ENCODE data around the gene GAA.
"Not testable (repeated sequence)": the region's sequence is repeated elsewhere in the genome, so short reads cannot be mapped to it uniquely, and the experiment has no call there.

The GAA gene

GRCh38 chr17:80146121-80147034 lies 45.0 kb downstream of the GAA start:
- H3K4me3 ChIP-seq (ENCODE audit: low read length), result peak overlapping the region; percentile 98
- TF ChIP-seq ZNF274 (IDR thresholded peaks at IDR 0.05; ENCODE audit: low read depth, low read length), result no peak

GRCh38 chr17:80147035-80147822 lies 45.8 kb downstream of the GAA start, which contains the start of gene EIF4A3:
TSS of gene EIF4A3 (minus strand) at chr17:80147128. CDS start at chr17:80146961, 167 bp downstream.
- no peak for TF ChIP-seq ZNF274 (IDR thresholded peaks at IDR 0.05; ENCODE audit: low read depth, low read length)
- H3K4me3 ChIP-seq (ENCODE audit: low read length), result peak within 1 kb of the TSS; percentile 98

- no peak overlapping the region for H3K4me3 ChIP-seq (ENCODE audit: low read length)
- TF ChIP-seq ZNF274 (IDR thresholded peaks at IDR 0.05; ENCODE audit: low read depth, low read length), result no peak
Measured at GRCh38 chr17:80151333-80151732, 50.0 kb downstream of the GAA start.

- TF ChIP-seq ZNF274 (IDR thresholded peaks at IDR 0.05; ENCODE audit: low read depth, low read length), result no peak
- H3K4me3 ChIP-seq (ENCODE audit: low read length), result no peak overlapping the region; the same call in 1 of the 2 replicates
Measured at GRCh38 chr17:80152081-80152702, 50.8 kb downstream of the GAA start.

- TF ChIP-seq ZNF274 (IDR thresholded peaks at IDR 0.05; ENCODE audit: low read depth, low read length), result no peak
- no peak overlapping the region; the same call in 1 of the 2 replicates for H3K4me3 ChIP-seq (ENCODE audit: low read length)
Measured at GRCh38 chr17:80153004-80153403, 51.6 kb downstream of the GAA start.

GRCh38 chr17:80154166-80154565 lies 52.8 kb downstream of the GAA start:
- H3K4me3 ChIP-seq (ENCODE audit: low read length), result no peak overlapping the region
- TF ChIP-seq ZNF274 (IDR thresholded peaks at IDR 0.05; ENCODE audit: low read depth, low read length), result no peak

- H3K4me3 ChIP-seq (ENCODE audit: low read length), result not testable (repeated sequence)
Measured at GRCh38 chr17:80155600-80155999, 54.2 kb downstream of the GAA start.

- TF ChIP-seq ZNF274 (IDR thresholded peaks at IDR 0.05; ENCODE audit: low read depth, low read length), result no peak
- H3K4me3 ChIP-seq (ENCODE audit: low read length), result no peak overlapping the region
Measured at GRCh38 chr17:80158846-80159245, 57.5 kb downstream of the GAA start.

GRCh38 chr17:80160536-80160935 lies 59.2 kb downstream of the GAA start:
- no peak for TF ChIP-seq ZNF274 (IDR thresholded peaks at IDR 0.05; ENCODE audit: low read depth, low read length)

GRCh38 chr17:80163336-80163735 lies 62.0 kb downstream of the GAA start:
- no peak overlapping the region for H3K4me3 ChIP-seq (ENCODE audit: low read length)
- no peak for TF ChIP-seq ZNF274 (IDR thresholded peaks at IDR 0.05; ENCODE audit: low read depth, low read length)

More at GRCh38 chr17:80160536-80160935, 59.2 kb downstream of the GAA start:
- no peak overlapping the region for H3K4me3 ChIP-seq (ENCODE audit: low read length)

GRCh38 chr17:80164185-80164584 lies 62.8 kb downstream of the GAA start:
- no peak for TF ChIP-seq ZNF274 (IDR thresholded peaks at IDR 0.05; ENCODE audit: low read depth, low read length)
- no peak overlapping the region for H3K4me3 ChIP-seq (ENCODE audit: low read length)

GRCh38 chr17:80166446-80166845 lies 65.1 kb downstream of the GAA start:
- TF ChIP-seq ZNF274 (IDR thresholded peaks at IDR 0.05; ENCODE audit: low read depth, low read length), result no peak
- no peak overlapping the region for H3K4me3 ChIP-seq (ENCODE audit: low read length)

- no peak for TF ChIP-seq ZNF274 (IDR thresholded peaks at IDR 0.05; ENCODE audit: low read depth, low read length)
- no peak overlapping the region for H3K4me3 ChIP-seq (ENCODE audit: low read length)
Measured at GRCh38 chr17:80168371-80168770, 67.0 kb downstream of the GAA start.

GRCh38 chr17:80169107-80169506 lies 67.7 kb downstream of the GAA start:
- TF ChIP-seq ZNF274 (IDR thresholded peaks at IDR 0.05; ENCODE audit: low read depth, low read length), result no peak
- H3K4me3 ChIP-seq (ENCODE audit: low read length), result no peak overlapping the region

All from GM08714 (cell line).